IPS-18c (cell line): ENCODE measurements around the gene EDEM1.
"Not testable (repeated sequence)": the region's sequence is repeated elsewhere in the genome, so short reads cannot be mapped to it uniquely, and the experiment has no call there.

Experiments
- H3K4me3 ChIP-seq: 2 replicates; pipeline ENCODE4 v1.7.0; 2013; ENCODE audit warnings: low read depth, mild to moderate bottlenecking, low read length, moderate library complexity; ENCODE audit not compliant: insufficient read depth
- H3K9me3 ChIP-seq: one replicate; pipeline ENCODE4 v1.6.1; 2013; ENCODE audit warnings: mild to moderate bottlenecking, low read length, moderate library complexity; ENCODE audit not compliant: control insufficient read depth, insufficient read depth

Gene EDEM1

GRCh38 chr3:5166846-5167245 is 20.7 kb upstream of the EDEM1 start:
- no peaks in the 10 kb centered on the region for H3K9me3 ChIP-seq
- H3K4me3 ChIP-seq: no peak overlapping the region

GRCh38 chr3:5168110-5168509 is 19.4 kb upstream of the EDEM1 start:
- no peak overlapping the region for H3K4me3 ChIP-seq
- H3K9me3 ChIP-seq: no peaks in the 10 kb centered on the region

- Histone ChIP-seq H3K9me3 (no peaks in the 10 kb centered on the region), H3K4me3 (no peak overlapping the region)
Measured at GRCh38 chr3:5169807-5170206, 17.7 kb upstream of the EDEM1 start.

- Histone ChIP-seq H3K4me3 (no peak overlapping the region), H3K9me3 (no peaks in the 10 kb centered on the region)
Measured at GRCh38 chr3:5170975-5171374, 16.5 kb upstream of the EDEM1 start.

GRCh38 chr3:5172018-5172417 is 15.5 kb upstream of the EDEM1 start:
- no peaks in the 10 kb centered on the region for H3K9me3 ChIP-seq
- no peak overlapping the region for H3K4me3 ChIP-seq

- H3K4me3 ChIP-seq, H3K9me3 ChIP-seq: not testable (repeated sequence)
Measured at GRCh38 chr3:5179036-5179435, 8.5 kb upstream of the EDEM1 start.

GRCh38 chr3:5181469-5182141 is 5.9 kb upstream of the EDEM1 start:
- Histone ChIP-seq H3K9me3 (peaks cover 2% of the 10 kb centered on the region), H3K4me3 (no peak overlapping the region)

- not testable (repeated sequence) for H3K4me3 ChIP-seq, H3K9me3 ChIP-seq
Measured at GRCh38 chr3:5183714-5184113, 3.8 kb upstream of the EDEM1 start.

- H3K9me3 ChIP-seq: no peaks in the 10 kb centered on the region
Measured at GRCh38 chr3:5184499-5184898, 3.0 kb upstream of the EDEM1 start.

GRCh38 chr3:5185093-5185673 is 2.3 kb upstream of the EDEM1 start:
- Histone ChIP-seq H3K4me3 (no peak overlapping the region), H3K9me3 (no peaks in the 10 kb centered on the region)

More at GRCh38 chr3:5184499-5184898, 3.0 kb upstream of the EDEM1 start:
- H3K4me3 ChIP-seq: no peak overlapping the region

- H3K9me3 ChIP-seq: no peaks in the 10 kb centered on the region
- no peak overlapping the region; the same call in 1 of the 2 replicates for H3K4me3 ChIP-seq
Measured at GRCh38 chr3:5186089-5186857, 1.2 kb upstream of the EDEM1 start.

GRCh38 chr3:5186858-5187155 is 700 bp upstream of the EDEM1 start:
- H3K9me3 ChIP-seq: no peaks in the 10 kb centered on the region
- H3K4me3 ChIP-seq: peak overlapping the region; percentile 37

- peak overlapping the region; percentile 89 for H3K4me3 ChIP-seq
- H3K9me3 ChIP-seq: no peaks in the 10 kb centered on the region
Measured at GRCh38 chr3:5187920-5188418, 462 bp downstream of the EDEM1 start.

- no peaks in the 10 kb centered on the region for H3K9me3 ChIP-seq
- H3K4me3 ChIP-seq: peak overlapping the region; percentile 89
Measured at GRCh38 chr3:5188419-5189221, 1.1 kb downstream of the EDEM1 start.

- Histone ChIP-seq H3K4me3 (no peak overlapping the region), H3K9me3 (no peaks in the 10 kb centered on the region)
Measured at GRCh38 chr3:5190147-5190791, 2.8 kb downstream of the EDEM1 start.

GRCh38 chr3:5191555-5192304 is 4.2 kb downstream of the EDEM1 start:
- H3K9me3 ChIP-seq: no peaks in the 10 kb centered on the region
- no peak overlapping the region for H3K4me3 ChIP-seq
